Neural cell (in vitro differentiated cells): ENCODE data around the gene PPP3CA. TPM values are rescaled to one million over a fixed set of nuclear protein-coding genes. Genes with fewer than 3 reads are reported as not detected.

Experiments used
- H2AFZ ChIP-seq: fragments of 200-600, 300-800 bp; sonication (generic), shearing (Covaris generic); 2 replicates; pipeline ENCODE4 v1.6.0; 2014; ENCODE audit warnings: low read depth, mild to moderate bottlenecking, antibody characterized with exemption, low read length, moderate library complexity
- H3F3A ChIP-seq: fragments of 200-600 bp; shearing (Covaris generic); 2 replicates; pipeline ENCODE4 v1.6.1; 2016; ENCODE audit warnings: mild to moderate bottlenecking, moderate library complexity, mixed read lengths, antibody characterized with exemption, low read length; ENCODE audit not compliant: insufficient read depth, poor library complexity, severe bottlenecking
- H3K27ac ChIP-seq: fragments of 200-600, 300-800 bp; sonication (generic), shearing (Covaris generic); 2 replicates; pipeline ENCODE4 v1.5.1; 2014; ENCODE audit warnings: mild to moderate bottlenecking, low read length, moderate library complexity
- H3K27me3 ChIP-seq: fragments of 300-800, 200-600 bp; sonication (generic), shearing (Covaris generic); 2 replicates; pipeline ENCODE4 v1.6.0; 2014; ENCODE audit warnings: mild to moderate bottlenecking, low read depth, low read length, moderate library complexity; ENCODE audit not compliant: insufficient read depth
- H3K36me3 ChIP-seq: fragments of 300-800, 200-600 bp; sonication (generic), shearing (Covaris generic); 2 replicates; pipeline ENCODE4 v1.5.1; 2014; ENCODE audit warnings: mild to moderate bottlenecking, antibody characterized with exemption, low read length, moderate library complexity; ENCODE audit not compliant: insufficient read depth
- H3K4me2 ChIP-seq: fragments of 300-800, 200-600 bp; sonication (generic), shearing (Covaris generic); 2 replicates; pipeline ENCODE4 v1.6.0; 2014; ENCODE audit warnings: mild to moderate bottlenecking, low read length
- H3K4me3 ChIP-seq: fragments of 300-800, 200-600 bp; sonication (generic), shearing (Covaris generic); 2 replicates; pipeline ENCODE4 v1.5.1; 2014; ENCODE audit warnings: mild to moderate bottlenecking, low read length, moderate library complexity
- H3K79me2 ChIP-seq: fragments of 200-600 bp; shearing (Covaris generic); replicated peaks from 2 replicates; pipeline ENCODE4 v1.6.0; 2014; ENCODE audit warnings: mild to moderate bottlenecking, low read length, moderate library complexity; ENCODE audit not compliant: insufficient read depth
- H3K9ac ChIP-seq: fragments of 300-800, 200-600 bp; sonication (generic), shearing (Covaris generic); 2 replicates; pipeline ENCODE4 v1.6.1; 2016; ENCODE audit warnings: mild to moderate bottlenecking, low read length, mixed read lengths
- H3K9me2 ChIP-seq: fragments of 200-600 bp; shearing (Covaris generic); 2 replicates; pipeline ENCODE4 v1.6.1; 2016; ENCODE audit warnings: mild to moderate bottlenecking, low read length, mixed read lengths; ENCODE audit not compliant: insufficient read depth
- H3K9me3 ChIP-seq: fragments of 200-600, 300-800 bp; sonication (generic), shearing (Covaris generic); 2 replicates; pipeline ENCODE4 v1.6.1; 2016; ENCODE audit warnings: mild to moderate bottlenecking, mixed run types, low read length, moderate library complexity, mixed read lengths
- H4K20me1 ChIP-seq: fragments of 200-600 bp; shearing (Covaris generic); 2 replicates; pipeline ENCODE4 v1.6.1; 2016; ENCODE audit warnings: mild to moderate bottlenecking, mixed run types; ENCODE audit not compliant: insufficient read depth
- CTCF ChIP-seq: fragments of 450-650 bp; IDR thresholded peaks from 2 replicates; pipeline ENCODE4 v1.5.1; 2014; ENCODE audit warnings: antibody characterized with exemption, mild to moderate bottlenecking, moderate library complexity; ENCODE audit not compliant: poor library complexity, severe bottlenecking
- EP300 ChIP-seq: fragments of 450-650 bp; conservative IDR thresholded peaks from 2 replicates; pipeline ENCODE4 v1.6.1; 2014; ENCODE audit warnings: antibody characterized with exemption, mild to moderate bottlenecking, moderate library complexity; ENCODE audit not compliant: poor library complexity, severe bottlenecking
- EZH2 ChIP-seq: fragments of 200-600, 300-800 bp; shearing (Covaris generic), sonication (generic); IDR thresholded peaks from 2 replicates; pipeline ENCODE4 v1.6.1; 2014; ENCODE audit warnings: antibody characterized with exemption, low read length, borderline replicate concordance, mild to moderate bottlenecking; ENCODE audit not compliant: insufficient read depth, poor library complexity, severe bottlenecking
- MXI1 ChIP-seq: fragments of 450-650 bp; conservative IDR thresholded peaks from 2 replicates; pipeline ENCODE4 v1.6.1; 2014; ENCODE audit warnings: antibody characterized with exemption, mild to moderate bottlenecking; ENCODE audit not compliant: poor library complexity, severe bottlenecking
- POLR2AphosphoS5 ChIP-seq: IDR thresholded peaks from 2 replicates; pipeline ENCODE4 v1.6.1; 2012
- RAD21 ChIP-seq: fragments of 450-650 bp; conservative IDR thresholded peaks from 2 replicates; pipeline ENCODE4 v1.6.1; 2014; ENCODE audit warnings: antibody characterized with exemption, mild to moderate bottlenecking, moderate library complexity
- REST ChIP-seq: IDR thresholded peaks from 2 replicates; pipeline ENCODE4 v1.6.1; 2012; ENCODE audit warnings: borderline replicate concordance
- SMC3 ChIP-seq: fragments of 450-650 bp; conservative IDR thresholded peaks from 2 replicates; pipeline ENCODE4 v1.6.1; 2014; ENCODE audit warnings: antibody characterized with exemption, mild to moderate bottlenecking, moderate library complexity; ENCODE audit not compliant: poor library complexity
- TAF1 ChIP-seq: IDR thresholded peaks from 2 replicates; pipeline ENCODE4 v1.6.1; 2012; ENCODE audit warnings: low read depth
- polyA plus RNA-seq: library from polyadenylated mRNA; depleted of rRNA; stranded (reverse); fragments of >200 nt; gene quantifications from 2 replicates; pipeline ENCODE4 v1.2.3, GENCODE V29; 2014

PPP3CA gene
- polyA plus RNA-seq, 1 donor from 2014 or later = 78.2 TPM

- no peak overlapping the region for H3K4me3 ChIP-seq
Measured at GRCh38 chr4:101192244-101192643, 155.1 kb downstream of the PPP3CA start.

GRCh38 chr4:101191302-101192098 lies 155.8 kb downstream of the PPP3CA start:
- no peak overlapping the region for H3K9ac ChIP-seq
- no peaks in the 10 kb centered on the region for H3F3A ChIP-seq
- H3K9me2 ChIP-seq = no peaks in the 10 kb centered on the region
- no peaks in the 10 kb centered on the region for H3K27me3 ChIP-seq
- no peaks in the 10 kb centered on the region for H3K79me2 ChIP-seq
- H3K4me3 ChIP-seq = no peak overlapping the region
- H3K4me2 ChIP-seq = no peak overlapping the region
- H3K9me3 ChIP-seq = no peaks in the 10 kb centered on the region
- H3K36me3 ChIP-seq = no peaks in the 10 kb centered on the region
- no peak overlapping the region for H3K27ac ChIP-seq
- no peaks in the 10 kb centered on the region for H4K20me1 ChIP-seq
- TF ChIP-seq RAD21 = no peak
- TF ChIP-seq SMC3 = no peak
- TF ChIP-seq CTCF = no peak
- no peak for TF ChIP-seq POLR2AphosphoS5
- TF ChIP-seq TAF1 = no peak
- no peak for TF ChIP-seq EZH2
- TF ChIP-seq EP300 = no peak
- TF ChIP-seq MXI1 = no peak
- no peak overlapping the region for H2AFZ ChIP-seq

More at GRCh38 chr4:101192244-101192643, 155.1 kb downstream of the PPP3CA start:
- TF ChIP-seq SMC3 (no peak), CTCF (no peak), EZH2 (no peak), MXI1 (no peak)
- H3K27ac ChIP-seq = no peak overlapping the region
- no peak overlapping the region for H3K9ac ChIP-seq
- no peaks in the 10 kb centered on the region for H3K36me3 ChIP-seq
- no peaks in the 10 kb centered on the region for H3F3A ChIP-seq
- H2AFZ ChIP-seq = no peak overlapping the region
- no peaks in the 10 kb centered on the region for H3K9me3 ChIP-seq
- no peak overlapping the region for H3K4me2 ChIP-seq
- H3K9me2 ChIP-seq = no peaks in the 10 kb centered on the region
- H4K20me1 ChIP-seq = no peaks in the 10 kb centered on the region
- no peaks in the 10 kb centered on the region for H3K27me3 ChIP-seq
- H3K79me2 ChIP-seq = no peaks in the 10 kb centered on the region

- H3K79me2 ChIP-seq = no peaks in the 10 kb centered on the region
- TF ChIP-seq EP300 = no peak
- TF ChIP-seq TAF1 = no peak
- no peak for TF ChIP-seq CTCF
- no peak for TF ChIP-seq POLR2AphosphoS5
- no peak for TF ChIP-seq MXI1
- no peak for TF ChIP-seq RAD21
- no peak for TF ChIP-seq REST
- TF ChIP-seq SMC3 = no peak
- TF ChIP-seq EZH2 = no peak
Measured at GRCh38 chr4:101190751-101191150, 156.6 kb downstream of the PPP3CA start.

More at GRCh38 chr4:101190751-101191150, 156.6 kb downstream of the PPP3CA start:
- Histone ChIP-seq H4K20me1 (no peaks in the 10 kb centered on the region), H3K27ac (no peak overlapping the region), H3K27me3 (no peaks in the 10 kb centered on the region), H3K4me3 (no peak overlapping the region), H2AFZ (no peak overlapping the region), H3K9ac (no peak overlapping the region), H3K4me2 (no peak overlapping the region), H3K9me2 (no peaks in the 10 kb centered on the region), H3K9me3 (no peaks in the 10 kb centered on the region), H3F3A (no peaks in the 10 kb centered on the region), H3K36me3 (no peaks in the 10 kb centered on the region)
